Astrocyte (in vitro differentiated cells and primary cell): ENCODE data around the gene ZNF440.

Experiments
- CTCF ChIP-seq: IDR thresholded peaks from 2 replicates; pipeline ENCODE4 v1.5.1; 2011; ENCODE audit warnings: low read depth, mild to moderate bottlenecking, inconsistent platforms, low read length, moderate library complexity; ENCODE audit not compliant: insufficient read depth
- EZH2 ChIP-seq: IDR thresholded peaks from 2 replicates; pipeline ENCODE4 v1.6.1; 2012; ENCODE audit warnings: mild to moderate bottlenecking, low read length, inconsistent platforms; ENCODE audit not compliant: insufficient read depth

DNA sequence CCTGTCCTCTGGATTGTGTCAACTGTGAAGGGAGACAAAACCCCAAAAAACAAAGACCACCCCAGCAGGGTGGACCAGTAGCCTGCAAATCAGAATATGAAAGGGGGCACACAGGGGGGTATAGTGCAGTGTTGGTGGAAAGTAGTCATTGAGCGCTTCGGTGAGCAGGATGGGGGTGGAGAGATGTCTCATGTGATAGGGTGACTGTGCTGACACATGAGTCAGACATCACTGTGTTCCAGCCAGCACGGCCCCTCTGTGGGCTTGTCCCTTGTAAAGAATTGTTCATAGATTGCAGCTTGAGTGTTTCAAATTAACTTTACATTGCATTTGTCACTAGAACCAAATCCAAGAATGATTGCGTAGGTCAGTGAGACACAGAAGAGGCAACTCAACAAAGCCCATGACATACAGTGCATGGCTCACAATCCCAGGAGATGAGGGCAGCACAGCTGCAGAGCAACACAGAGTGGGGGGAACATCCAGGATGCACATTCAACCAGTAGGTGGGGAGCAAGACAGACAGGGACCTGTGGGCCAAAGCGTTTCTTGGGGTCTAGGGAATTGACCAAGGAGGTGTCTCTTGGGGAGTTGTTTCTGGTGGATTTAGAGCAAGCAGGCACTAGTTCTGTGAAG, 7.5 kb downstream of the ZNF440 start:
- TF ChIP-seq CTCF (no peak), EZH2 (no peak)
